ENCODE results near the gene CCDC102A.

- TF ChIP-seq CTCF (IDR thresholded peaks at IDR 0.05) (no peak), POLR2A (IDR thresholded peaks at IDR 0.05) (no peak)
Measured at GRCh38 chr16:57565461-57565860, 29.1 kb upstream of the CCDC102A start.
